Activated CD8-positive, alpha-beta memory T cell treated with anti-CD3 and anti-CD28 coated beads for 36 hours (primary cell): ENCODE measurements around the gene CDH23. TPM values are rescaled to one million over a fixed set of nuclear protein-coding genes. Genes with fewer than 3 reads are reported as not detected.

ENCODE experiments used
- CTCF ChIA-PET: fragments of 350-600 bp; sonication (Branson Sonifier 250); formaldehyde crosslinking; loops from one replicate; lab custom pipeline; 2021; ENCODE audit warnings: antibody characterized with exemption; lab: Charles Lee
- POLR2A ChIA-PET: fragments of 350-600 bp; sonication (Branson Sonifier 250); formaldehyde crosslinking; loops from one replicate; lab custom pipeline; 2021; ENCODE audit warnings: antibody characterized with exemption; lab: Charles Lee
- total RNA-seq, 2 experiments: library from RNA; stranded (reverse); gene quantifications; one replicate each; pipeline ENCODE4 v1.2.3, GENCODE V29; 2021

CDH23 gene
- total RNA-seq, 2 experiments from 2014 or later: 0.25 to 0.55 TPM

DNA sequence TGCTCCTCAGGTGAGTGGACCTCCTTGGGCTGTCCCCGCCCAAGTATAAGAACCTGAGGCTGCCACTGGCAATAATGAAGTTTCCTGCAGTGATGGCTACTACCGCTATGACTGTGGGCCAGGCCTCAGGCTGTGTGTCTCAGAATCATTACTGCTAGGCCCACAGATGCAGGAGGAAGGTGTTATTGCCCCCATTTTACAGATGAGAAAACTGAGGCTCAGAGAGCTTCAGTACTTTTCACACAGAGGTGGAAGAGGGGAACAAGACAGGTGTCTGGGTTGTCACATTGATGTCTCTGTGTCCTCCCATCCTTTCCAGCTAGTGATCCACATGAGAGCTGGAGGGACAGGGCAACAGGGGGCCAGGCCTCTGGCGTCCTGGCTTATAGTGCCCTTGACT, 155.2 kb downstream of the CDH23 start:
- ChIA-PET POLR2A (no interaction called here), CTCF (no interaction called here)

DNA sequence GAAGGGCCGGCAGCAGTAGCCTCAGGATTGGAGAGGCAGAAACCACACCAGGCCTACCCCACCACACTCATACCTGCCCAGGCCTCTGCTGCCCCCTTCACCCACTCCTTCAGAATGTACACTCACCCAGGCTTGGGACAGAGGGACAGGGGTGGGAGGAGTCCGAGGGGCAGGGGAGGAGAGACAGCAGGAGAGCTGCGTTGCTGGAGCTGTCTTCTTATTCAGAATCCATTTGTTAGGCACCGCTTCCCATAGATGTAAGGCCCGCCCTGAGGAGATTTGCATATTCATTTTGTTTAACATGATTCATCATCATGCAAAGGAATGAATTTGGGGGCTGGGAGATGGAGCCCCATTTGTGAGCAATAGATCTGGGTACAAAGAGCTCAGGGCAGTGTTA, 156.7 kb downstream of the CDH23 start:
- ChIA-PET POLR2A (interaction anchor here (0.6 kb wide), 1 partner anchor 141 kb away, joined by 3 read pairs; no protein-coding TSS in a partner anchor), CTCF (no interaction called here)

DNA sequence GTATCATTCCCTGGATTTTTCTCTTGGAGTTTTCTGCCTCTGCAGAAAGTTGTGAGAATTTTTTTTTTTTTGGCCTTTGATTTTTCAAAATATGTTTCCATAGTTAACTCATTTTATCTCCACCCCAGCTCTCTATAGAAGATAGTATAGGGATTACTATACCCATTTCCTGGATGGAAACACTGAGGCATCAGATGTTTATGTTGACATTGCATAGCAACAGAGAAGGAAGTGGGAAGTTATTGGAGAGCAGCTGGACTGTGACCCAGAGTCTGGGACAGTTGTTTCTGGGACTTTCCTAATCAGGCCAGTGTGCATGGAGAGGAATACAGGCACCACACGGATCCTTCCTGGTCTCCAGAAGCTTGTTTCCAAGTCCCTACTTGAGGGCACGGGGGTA, 158.0 kb downstream of the CDH23 start:
- CTCF ChIA-PET: no interaction called here
- POLR2A ChIA-PET: no interaction called here

DNA sequence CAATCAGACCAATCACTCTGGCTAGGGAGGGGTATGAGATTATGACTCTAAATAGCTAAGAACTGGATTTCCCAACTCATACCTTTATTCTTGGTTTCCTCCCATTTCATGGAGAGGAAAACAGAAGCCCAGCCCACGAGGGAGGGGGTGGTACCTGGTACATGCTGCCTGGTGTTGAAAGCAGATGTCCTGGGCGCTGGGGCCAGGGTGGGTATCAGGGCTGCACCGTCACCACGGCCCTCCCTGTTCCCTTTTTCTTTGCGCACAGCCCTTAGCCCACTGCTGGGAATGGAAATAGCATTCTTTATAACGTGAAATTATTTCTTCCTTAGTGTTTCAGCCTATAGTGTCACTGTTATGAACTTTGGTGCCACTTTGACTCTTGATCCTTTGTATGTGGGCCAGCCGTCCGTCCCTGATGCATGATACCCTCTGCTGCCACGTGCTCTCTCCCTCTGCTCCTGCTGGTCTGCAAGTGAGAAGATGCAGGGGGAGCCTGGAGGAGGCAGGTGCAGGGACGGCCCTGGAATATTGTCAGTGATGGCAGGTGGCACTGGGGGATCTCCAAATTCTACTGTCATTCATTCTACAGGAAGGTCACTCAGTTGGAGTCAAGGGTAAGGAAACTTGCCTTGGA, 158.5 kb downstream of the CDH23 start:
- ChIA-PET POLR2A (no interaction called here), CTCF (no interaction called here)

DNA sequence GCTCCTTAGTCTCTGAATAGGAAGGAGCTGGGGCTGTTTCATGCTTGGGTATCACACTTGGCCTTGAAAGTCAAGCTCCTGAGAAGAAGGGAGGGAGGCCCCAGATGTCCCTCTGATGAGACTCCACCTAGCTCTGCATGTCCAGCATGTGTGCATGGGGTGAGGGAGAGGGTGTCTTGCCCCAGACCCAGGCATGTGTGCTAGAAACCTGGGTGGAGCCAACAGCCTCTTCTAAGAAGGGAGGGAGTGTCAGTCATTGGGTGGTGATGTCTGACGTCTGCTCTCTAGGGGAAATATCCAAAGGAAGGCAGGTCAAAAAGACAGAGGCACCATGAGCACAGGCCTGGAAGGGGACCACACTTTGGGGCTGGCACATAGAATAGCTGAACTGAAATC, 159.0 kb downstream of the CDH23 start:
- CTCF ChIA-PET: no interaction called here

GRCh38 chr10:71558991-71559390, 162.3 kb downstream of the CDH23 start:
- ChIA-PET POLR2A (no interaction called here), CTCF (no interaction called here)

More for the DNA sequence above, 159.0 kb downstream of the CDH23 start:
- POLR2A ChIA-PET: no interaction called here

- ChIA-PET POLR2A (interaction anchor here (0.6 kb wide), 1 partner anchor 134 kb away, joined by 8 read pairs; no protein-coding TSS in a partner anchor), CTCF (no interaction called here)
Observed at GRCh38 chr10:71561003-71561574, 164.4 kb downstream of the CDH23 start.

- ChIA-PET CTCF (interaction anchor here (1.3 kb wide), 1 partner anchor 8 kb away, joined by 3 read pairs; no protein-coding TSS in a partner anchor), POLR2A (no interaction called here)
Observed at GRCh38 chr10:71562181-71562580, 165.5 kb downstream of the CDH23 start.

GRCh38 chr10:71562904-71563303, 166.2 kb downstream of the CDH23 start:
- POLR2A ChIA-PET: no interaction called here
- CTCF ChIA-PET: no interaction called here

DNA sequence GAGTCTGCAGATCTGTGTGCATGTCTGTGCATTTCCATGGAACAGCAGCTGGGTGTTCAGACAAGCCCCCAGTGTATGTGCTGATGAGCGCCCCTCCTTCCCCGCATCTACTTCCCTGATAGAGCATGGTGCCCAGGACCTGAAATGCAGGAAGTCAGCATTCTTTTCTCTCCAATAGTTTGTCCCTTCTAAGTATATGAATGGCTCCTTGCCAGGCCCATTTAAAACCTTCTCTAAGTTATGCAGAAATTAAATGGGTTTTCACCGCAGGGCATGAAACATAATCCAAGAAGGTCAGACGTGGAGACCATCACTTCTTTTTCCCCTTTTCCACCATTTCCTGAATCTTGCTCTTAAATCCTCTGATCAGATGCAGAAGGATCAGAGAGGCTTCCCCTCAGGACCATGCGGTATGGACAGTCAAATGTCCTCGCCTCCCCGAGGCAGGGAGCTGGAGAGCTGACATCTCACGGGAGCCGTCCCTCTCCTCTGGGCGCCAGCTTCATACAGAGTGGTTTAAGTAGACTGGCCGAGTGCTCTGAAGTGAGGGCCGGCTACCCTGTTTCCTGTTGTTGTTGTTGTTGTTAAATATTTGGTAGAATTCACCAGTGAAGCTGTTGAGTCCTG, 167.6 kb downstream of the CDH23 start:
- POLR2A ChIA-PET: no interaction called here

DNA sequence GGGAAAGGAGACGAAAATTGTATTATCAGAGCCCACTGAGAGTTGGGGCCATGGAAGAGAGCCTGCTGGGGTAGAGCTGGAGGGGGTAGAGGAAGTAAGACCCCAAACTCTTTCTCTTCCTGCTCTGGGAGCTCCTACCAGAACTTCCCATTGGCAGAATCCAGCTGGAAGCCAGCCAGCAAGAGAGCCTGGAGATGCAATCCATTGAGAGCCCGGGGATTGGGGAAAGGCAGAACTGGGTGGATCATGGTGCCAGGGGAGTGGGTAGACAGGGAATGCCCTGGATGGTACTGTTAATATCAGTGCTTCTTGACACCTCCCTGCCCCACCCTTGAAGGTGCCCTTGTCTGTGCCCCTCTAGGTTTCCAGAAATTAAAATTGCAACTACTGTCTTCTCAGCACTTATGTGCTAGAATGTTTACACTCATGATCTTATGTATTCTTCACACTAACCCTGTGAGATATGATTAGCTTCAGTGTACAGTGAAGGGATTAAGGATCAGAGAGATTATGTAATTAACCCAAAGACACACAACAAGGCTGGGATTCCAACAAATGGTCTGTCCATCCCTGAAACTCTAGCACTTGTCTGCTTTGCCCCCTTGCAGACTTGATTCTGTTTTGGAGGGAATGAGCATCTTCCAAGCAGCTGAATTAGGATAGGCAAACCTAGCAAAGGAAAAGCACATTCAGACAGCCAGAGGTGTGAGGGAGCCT, 168.7 kb downstream of the CDH23 start:
- POLR2A ChIA-PET: no interaction called here
- CTCF ChIA-PET: interaction anchor here (4.2 kb wide), 1 partner anchor 251 kb away, joined by 17 read pairs; no protein-coding TSS in a partner anchor

More for the DNA sequence above, 167.6 kb downstream of the CDH23 start:
- CTCF ChIA-PET: interaction anchor here (0.9 kb wide), 1 partner anchor 168 kb away, joined by 3 read pairs; no protein-coding TSS in a partner anchor

- CTCF ChIA-PET: interaction anchor here (1.3 to 4.2 kb wide), 2 partner anchors 80 to 253 kb away, joined by 4 to 17 read pairs; no protein-coding TSS in a partner anchor
Observed at GRCh38 chr10:71567006-71567405, 170.3 kb downstream of the CDH23 start.

GRCh38 chr10:71568896-71569492, 172.3 kb downstream of the CDH23 start:
- ChIA-PET CTCF (interaction anchor here (0.8 to 4.2 kb wide), 5 partner anchors 30 to 255 kb away, joined by 4 to 17 read pairs (median 6); partner anchors contain the start of gene CDH23), POLR2A (no interaction called here)

More at GRCh38 chr10:71567006-71567405, 170.3 kb downstream of the CDH23 start:
- POLR2A ChIA-PET: no interaction called here

GRCh38 chr10:71569775-71570588, 173.3 kb downstream of the CDH23 start:
- ChIA-PET CTCF (interaction anchor here (0.6 to 2.8 kb wide), 19 partner anchors 8 to 525 kb away, joined by 3 to 16 read pairs (median 3); partner anchors contain the start of gene CDH23), POLR2A (no interaction called here)

DNA sequence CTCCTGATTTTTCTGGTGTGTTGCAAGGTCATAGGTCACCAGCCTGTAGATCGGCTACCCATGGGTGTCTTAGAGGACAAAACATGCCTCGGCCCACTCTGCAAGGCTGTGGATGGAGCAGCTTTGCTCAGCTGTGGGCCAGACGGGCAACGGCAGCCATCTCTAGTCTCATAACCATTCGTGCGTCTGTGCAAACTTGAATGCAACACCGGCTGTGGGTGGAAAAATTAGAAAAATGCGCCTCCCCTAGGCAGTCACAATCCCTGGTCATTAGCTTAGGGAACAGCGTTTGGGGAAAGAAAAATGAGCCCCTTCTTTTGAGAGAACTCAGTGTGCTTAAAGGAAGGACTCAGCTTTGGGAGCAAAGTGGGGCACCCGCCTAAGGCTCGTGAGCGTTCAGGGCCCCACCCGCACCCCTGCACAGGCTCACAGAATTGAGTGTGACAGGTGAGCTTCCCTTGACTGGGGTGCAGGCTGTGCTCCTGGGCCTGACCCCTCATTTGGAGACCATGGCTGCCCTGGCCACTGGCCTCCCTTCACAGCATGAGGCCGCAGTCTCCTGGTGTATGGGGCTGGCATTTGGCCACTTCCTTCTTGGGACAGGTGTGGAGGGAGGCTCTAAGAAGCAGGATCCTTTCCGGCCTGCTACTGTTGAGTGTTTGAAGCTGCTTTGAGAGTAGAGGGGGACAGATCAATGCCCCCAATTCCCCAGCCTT, 174.9 kb downstream of the CDH23 start:
- CTCF ChIA-PET: interaction anchor here (1.8 to 2.1 kb wide), 2 partner anchors 187 to 258 kb away, joined by 9 to 16 read pairs; no protein-coding TSS in a partner anchor

DNA sequence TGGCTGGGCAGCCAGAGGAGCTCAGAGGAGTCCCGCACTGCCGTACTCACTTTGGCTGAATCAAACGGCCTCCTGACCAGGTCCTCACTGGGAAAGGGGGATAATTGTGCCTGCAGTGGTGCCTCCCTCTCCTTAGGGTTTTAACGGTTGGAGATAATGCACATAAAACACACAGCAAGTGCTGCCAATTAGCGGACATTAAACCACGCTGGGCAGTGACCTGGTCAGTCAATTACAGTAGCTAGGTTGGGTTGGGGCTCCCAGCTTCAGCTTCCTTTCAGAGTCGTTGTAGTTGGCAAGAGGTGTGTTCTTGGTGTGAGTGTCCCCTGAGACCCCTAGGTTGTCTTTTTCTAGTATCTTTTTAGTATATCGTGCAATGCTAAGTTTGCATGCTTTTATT, 176.2 kb downstream of the CDH23 start:
- CTCF ChIA-PET: interaction anchor here (0.9 kb wide), 1 partner anchor 177 kb away, joined by 3 read pairs; no protein-coding TSS in a partner anchor
- POLR2A ChIA-PET: no interaction called here

More for the DNA sequence above, 174.9 kb downstream of the CDH23 start:
- POLR2A ChIA-PET: no interaction called here
